OCI-LY7 (cell line): Measurements from ENCODE around the gene CRB1. TPM values are rescaled to one million over a fixed set of nuclear protein-coding genes. Genes with fewer than 3 reads are reported as not detected.

Source experiments
- BruUV-seq: library from RNA; stranded (reverse); fragments of 400-500 nt; replicated peaks from 2 replicates; lab custom pipeline; 2021; lab: Mats Ljungman, UMichigan
- CTCF ChIA-PET: fragments of 300-600 bp; sonication (Branson Sonifier 250); formaldehyde crosslinking; loops from one replicate; lab custom pipeline; 2022; ENCODE audit warnings: antibody characterized with exemption; ENCODE audit not compliant: unreplicated experiment; lab: Charles Lee
- POLR2A ChIA-PET: fragments of 300-600 bp; sonication (Branson Sonifier 250); formaldehyde crosslinking; loops from one replicate; lab custom pipeline; 2022; ENCODE audit warnings: antibody characterized with exemption; lab: Charles Lee
- DNase-seq: peaks from one replicate; pipeline ENCODE4 v3.0.0-alpha.2; 2015; ENCODE audit warnings: low spot score
- H2AFZ ChIP-seq: fragments of 200-600 bp; sonication (generic), shearing (Covaris generic); 2 replicates; pipeline ENCODE4 v1.6.1; 2014; ENCODE audit warnings: mild to moderate bottlenecking, antibody characterized with exemption, low read length, moderate library complexity
- H3K27ac ChIP-seq: fragments of 200-600 bp; sonication (generic); 2 replicates; pipeline ENCODE4 v1.5.1; 2014; ENCODE audit warnings: mixed run types, low read depth, mild to moderate bottlenecking, moderate library complexity, low read length, inconsistent platforms; ENCODE audit not compliant: poor library complexity, severe bottlenecking
- H3K36me3 ChIP-seq: fragments of 200-600 bp; sonication (generic); 2 replicates; pipeline ENCODE4 v1.6.1; 2014; ENCODE audit warnings: mild to moderate bottlenecking, antibody characterized with exemption, low read length, moderate library complexity, mixed read lengths; ENCODE audit not compliant: insufficient read depth
- H3K4me1 ChIP-seq: fragments of 200-600 bp; sonication (generic); 2 replicates; pipeline ENCODE4 v1.5.1; 2014; ENCODE audit warnings: mild to moderate bottlenecking, low read length; ENCODE audit not compliant: insufficient read depth, poor library complexity, severe bottlenecking
- H3K4me2 ChIP-seq: fragments of 200-600 bp; sonication (generic); 2 replicates; pipeline ENCODE4 v1.6.1; 2014; ENCODE audit warnings: mild to moderate bottlenecking, low read length
- H3K4me3 ChIP-seq: fragments of 200-600 bp; sonication (generic); 2 replicates; pipeline ENCODE4 v1.5.1; 2014; ENCODE audit warnings: mild to moderate bottlenecking, low read depth, low read length; ENCODE audit not compliant: poor library complexity, severe bottlenecking
- H3K79me2 ChIP-seq: fragments of 200-600 bp; sonication (generic); 2 replicates; pipeline ENCODE4 v1.6.1; 2016; ENCODE audit warnings: low read depth, mild to moderate bottlenecking, low read length, moderate library complexity, mixed read lengths; ENCODE audit not compliant: insufficient read depth
- H3K9me2 ChIP-seq: fragments of 200-600 bp; sonication (generic); 2 replicates; pipeline ENCODE4 v1.6.1; 2016; ENCODE audit warnings: mild to moderate bottlenecking, low read length, mixed read lengths; ENCODE audit not compliant: insufficient read depth
- H3K9me3 ChIP-seq: fragments of 200-600 bp; sonication (generic); 2 replicates; pipeline ENCODE4 v1.6.1; 2014; ENCODE audit warnings: mild to moderate bottlenecking, mixed run types, low read length, mixed read lengths
- H4K20me1 ChIP-seq: fragments of 200-600 bp; sonication (generic); 2 replicates; pipeline ENCODE4 v1.6.1; 2014; ENCODE audit warnings: mild to moderate bottlenecking, antibody characterized with exemption, low read length, moderate library complexity, mixed read lengths; ENCODE audit not compliant: insufficient read depth
- EZH2phosphoT487 ChIP-seq: fragments of 200-600 bp; sonication (generic); IDR thresholded peaks from 2 replicates; pipeline ENCODE4 v1.6.1; 2018; ENCODE audit warnings: low read depth, borderline replicate concordance, mild to moderate bottlenecking, mixed run types, antibody characterized with exemption, low read length, moderate library complexity, mixed read lengths
- intact Hi-C: fragments of 100-400 bp; cut with micrococcal nuclease; formaldehyde crosslinking; loops from one replicate; pipeline ENCODE4 v1.10.0; 2022; ENCODE audit not compliant: unreplicated experiment
- total RNA-seq, 2 experiments: library from RNA; depleted of rRNA in 1 of 2; stranded (reverse); fragments of >200 nt in 1 of 2; shearing (Covaris generic) in 1 of 2; gene quantifications; 2 replicates each; pipeline ENCODE4 v1.2.3, GENCODE V29; 2014 to 2022
- TF ChIP-seq, protein P1 (sequence below): fragments of 200-600 bp; sonication (generic); conservative IDR thresholded peaks from 2 replicates; pipeline ENCODE4 v1.5.1; 2014; ENCODE audit warnings: mild to moderate bottlenecking, antibody characterized with exemption, low read length, moderate library complexity, mixed read lengths

The CRB1 gene
- total RNA-seq, 2 experiments from 2014 or later, result 0.25 TPM; not detected in 1

DNA sequence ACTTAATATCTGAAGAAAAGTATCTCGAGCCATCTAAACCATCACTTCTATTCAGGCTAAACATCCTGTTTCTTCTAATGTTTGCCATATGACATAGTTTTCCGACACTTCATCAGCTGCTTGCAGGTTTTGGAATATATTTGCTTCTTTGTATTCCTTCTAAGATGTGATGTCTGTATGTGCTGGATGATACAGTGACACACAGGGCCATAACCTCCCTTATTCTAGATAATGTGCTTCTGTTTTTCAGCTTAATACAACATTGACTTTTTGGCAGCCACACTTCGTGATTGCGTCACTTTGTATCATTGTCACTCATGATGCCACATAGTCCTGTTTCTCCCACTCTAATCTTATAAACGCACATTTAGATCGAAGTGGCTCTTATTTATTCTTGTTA, 156.3 kb downstream of the CRB1 start:
- no peaks in the 10 kb centered on the region for H3K9me2 ChIP-seq
- no peak overlapping the region for H3K4me3 ChIP-seq
- H2AFZ ChIP-seq, result no peak overlapping the region
- no peaks in the 10 kb centered on the region for H3K36me3 ChIP-seq
- no peaks in the 10 kb centered on the region for H3K9me3 ChIP-seq
- ChIA-PET POLR2A (interaction anchor here (1.0 kb wide), 1 partner anchor 55 kb away, joined by 3 read pairs; no protein-coding TSS in a partner anchor), CTCF (no interaction called here)
- H3K79me2 ChIP-seq, result no peaks in the 10 kb centered on the region
- no peak overlapping the region for H3K4me2 ChIP-seq
- H4K20me1 ChIP-seq, result no peaks in the 10 kb centered on the region
- BruUV-seq, result no TSS peak
- TF ChIP-seq, protein P1, sequence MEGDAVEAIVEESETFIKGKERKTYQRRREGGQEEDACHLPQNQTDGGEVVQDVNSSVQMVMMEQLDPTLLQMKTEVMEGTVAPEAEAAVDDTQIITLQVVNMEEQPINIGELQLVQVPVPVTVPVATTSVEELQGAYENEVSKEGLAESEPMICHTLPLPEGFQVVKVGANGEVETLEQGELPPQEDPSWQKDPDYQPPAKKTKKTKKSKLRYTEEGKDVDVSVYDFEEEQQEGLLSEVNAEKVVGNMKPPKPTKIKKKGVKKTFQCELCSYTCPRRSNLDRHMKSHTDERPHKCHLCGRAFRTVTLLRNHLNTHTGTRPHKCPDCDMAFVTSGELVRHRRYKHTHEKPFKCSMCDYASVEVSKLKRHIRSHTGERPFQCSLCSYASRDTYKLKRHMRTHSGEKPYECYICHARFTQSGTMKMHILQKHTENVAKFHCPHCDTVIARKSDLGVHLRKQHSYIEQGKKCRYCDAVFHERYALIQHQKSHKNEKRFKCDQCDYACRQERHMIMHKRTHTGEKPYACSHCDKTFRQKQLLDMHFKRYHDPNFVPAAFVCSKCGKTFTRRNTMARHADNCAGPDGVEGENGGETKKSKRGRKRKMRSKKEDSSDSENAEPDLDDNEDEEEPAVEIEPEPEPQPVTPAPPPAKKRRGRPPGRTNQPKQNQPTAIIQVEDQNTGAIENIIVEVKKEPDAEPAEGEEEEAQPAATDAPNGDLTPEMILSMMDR, result no peak
- TF ChIP-seq EZH2phosphoT487, result no peak
- no peak overlapping the region for H3K27ac ChIP-seq
- intact Hi-C loops, result no loop called here
- no peak for DNase-seq
- H3K4me1 ChIP-seq, result no peaks in the 10 kb centered on the region

DNA sequence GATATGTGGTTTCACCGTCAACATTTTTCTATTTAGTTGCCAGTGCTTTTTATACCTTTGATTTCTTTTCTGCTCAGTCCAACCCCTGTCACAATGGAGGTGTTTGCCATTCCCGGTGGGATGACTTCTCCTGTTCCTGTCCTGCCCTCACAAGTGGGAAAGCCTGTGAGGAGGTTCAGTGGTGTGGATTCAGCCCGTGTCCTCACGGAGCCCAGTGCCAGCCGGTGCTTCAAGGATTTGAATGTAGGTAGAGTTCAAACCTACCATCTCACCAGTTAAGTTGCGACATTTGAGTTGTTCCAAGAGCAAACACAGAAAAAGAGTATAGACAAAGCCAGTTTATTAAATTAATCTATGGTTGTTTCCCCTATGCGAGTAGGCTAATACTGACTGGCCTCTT, 161.3 kb downstream of the CRB1 start:
- Histone ChIP-seq H3K27ac (no peak overlapping the region), H3K9me3 (no peaks in the 10 kb centered on the region), H3K4me1 (no peaks in the 10 kb centered on the region), H3K9me2 (no peaks in the 10 kb centered on the region), H4K20me1 (no peaks in the 10 kb centered on the region), H2AFZ (no peak overlapping the region), H3K4me3 (no peak overlapping the region), H3K4me2 (no peak overlapping the region), H3K36me3 (no peaks in the 10 kb centered on the region), H3K79me2 (no peaks in the 10 kb centered on the region)
- CTCF ChIA-PET, result no interaction called here
- no peak for TF ChIP-seq EZH2phosphoT487
- TF ChIP-seq, protein P1, result no peak
- intact Hi-C loops, result no loop called here
- POLR2A ChIA-PET, result no interaction called here
- DNase-seq, result no peak
- no TSS peak for BruUV-seq

DNA sequence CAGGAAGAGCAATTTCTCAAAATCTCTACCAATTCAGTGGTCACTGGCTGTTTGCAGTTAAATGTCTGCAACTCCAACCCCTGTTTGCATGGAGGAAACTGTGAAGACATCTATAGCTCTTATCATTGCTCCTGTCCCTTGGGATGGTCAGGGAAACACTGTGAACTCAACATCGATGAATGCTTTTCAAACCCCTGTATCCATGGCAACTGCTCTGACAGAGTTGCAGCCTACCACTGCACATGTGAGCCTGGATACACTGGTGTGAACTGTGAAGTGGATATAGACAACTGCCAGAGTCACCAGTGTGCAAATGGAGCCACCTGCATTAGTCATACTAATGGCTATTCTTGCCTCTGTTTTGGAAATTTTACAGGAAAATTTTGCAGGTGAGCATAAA, 167.2 kb downstream of the CRB1 start:
- H3K36me3 ChIP-seq, result no peaks in the 10 kb centered on the region
- intact Hi-C loops, result no loop called here
- no peaks in the 10 kb centered on the region for H3K79me2 ChIP-seq
- H4K20me1 ChIP-seq, result no peaks in the 10 kb centered on the region
- no peak for TF ChIP-seq EZH2phosphoT487
- TF ChIP-seq, protein P1, result no peak
- H3K4me2 ChIP-seq, result no peak overlapping the region
- no peak for DNase-seq
- ChIA-PET POLR2A (no interaction called here), CTCF (no interaction called here)
- no TSS peak for BruUV-seq
- no peak overlapping the region for H2AFZ ChIP-seq
- H3K9me2 ChIP-seq, result no peaks in the 10 kb centered on the region
- no peak overlapping the region for H3K27ac ChIP-seq
- H3K4me3 ChIP-seq, result no peak overlapping the region
- no peaks in the 10 kb centered on the region for H3K9me3 ChIP-seq
- no peaks in the 10 kb centered on the region for H3K4me1 ChIP-seq
